ENCODE measurements around the gene PCDH9. TPM values are rescaled to one million over a fixed set of nuclear protein-coding genes. Genes with fewer than 3 reads are reported as not detected.

The PCDH9 gene
- total and polyA plus RNA-seq, 10 of the 15 experiments (the other 5 are each of a cell fraction or from before 2014, with no cell fraction given): 0.02 to 2.3 (median 0.05) TPM; not detected in 1

GRCh38 chr13:67226696-67227095 is 3.4 kb downstream of the PCDH9 start (continued):
- TF ChIP-seq CEBPZ (IDR thresholded peaks at IDR 0.05; ENCODE audit: low read depth, low read length) (no peak), ZNF622 (IDR thresholded peaks at IDR 0.05) (no peak), MYB (IDR thresholded peaks at IDR 0.05; ENCODE audit: borderline replicate concordance, low read depth, low read length) (no peak)

GRCh38 chr13:67225252-67226159 is 4.6 kb downstream of the PCDH9 start:
- FAIRE-seq: no peak

More at GRCh38 chr13:67225252-67226159, 4.6 kb downstream of the PCDH9 start:
- SMC1A ChIA-PET (ENCODE audit: uncharacterized antibody, unreplicated experiment): interaction anchor here (0.6 to 2.2 kb wide), 2 partner anchors 13 to 167 kb away, joined by 5 to 8 read pairs; no protein-coding TSS in a partner anchor
- Histone ChIP-seq H3K27me3 (replicated peaks in 1 of 2; ENCODE audit: control insufficient read depth in 2 of 2, insufficient read depth in 2 of 2, low read length in 1 of 2) (peaks cover 0 to 7% of the 10 kb centered on the region in 2 experiments; a peak in 2 of 4 replicates), H3K9me3 (replicated peaks; ENCODE audit: control insufficient read depth, insufficient read depth, low read length) (no peaks in the 10 kb centered on the region; the same call in 2 of the 3 replicates), H3K36me3 (ENCODE audit: control insufficient read depth in 2 of 2, insufficient read depth in 2 of 2, low read length in 1 of 2) (no peaks in the 10 kb centered on the region), H3K4me3 (no peak overlapping the region), H2AFZ (ENCODE audit: control insufficient read depth, low read depth, low read length) (no peak overlapping the region), H3K4me1 (ENCODE audit: control insufficient read depth, insufficient read depth, low read length) (no peaks in the 10 kb centered on the region; the same call in 1 of the 2 replicates), H3K27ac (ENCODE audit: control insufficient read depth, insufficient read depth) (no peak overlapping the region), H4K20me1 (ENCODE audit: control insufficient read depth, insufficient read depth) (no peaks in the 10 kb centered on the region), H3K79me2 (ENCODE audit: control insufficient read depth, insufficient read depth, low read length) (no peaks in the 10 kb centered on the region), H3K4me2 (ENCODE audit: control insufficient read depth, insufficient read depth) (no peak overlapping the region), H3K9ac (ENCODE audit: control insufficient read depth, insufficient read depth, low read length) (no peak overlapping the region)
- in situ Hi-C loops (cut with MboI): no loop called here
- TF ChIP-seq TCF7 (IDR thresholded peaks at IDR 0.05; ENCODE audit: borderline replicate concordance) (no peak), ZBED1 (IDR thresholded peaks at IDR 0.05; ENCODE audit: borderline replicate concordance) (no peak), RUNX3 (IDR thresholded peaks at IDR 0.05; ENCODE audit: low read length) (no peak), NFYA (IDR thresholded peaks at IDR 0.05; ENCODE audit: borderline replicate concordance, low read depth, low read length) (no peak), PAX5 (IDR thresholded peaks at IDR 0.05; ENCODE audit: borderline replicate concordance, low read depth, low read length) (no peak), CREB1 (IDR thresholded peaks at IDR 0.05; ENCODE audit: low read depth) (no peak), ZNF622 (IDR thresholded peaks at IDR 0.05) (no peak)
- DNase-seq (ENCODE audit: low read depth, low spot score) (no peak), ATAC-seq (no peak)
- intact Hi-C loops (cut with micrococcal nuclease; ENCODE audit: unreplicated experiment): no loop called here
- RAD21 ChIA-PET (ENCODE audit: unreplicated experiment): interaction anchor here (1.5 kb wide), 1 partner anchor 13 kb away, joined by 3 read pairs; no protein-coding TSS in a partner anchor
- CTCF ChIA-PET: interaction anchor here (0.6 to 4.2 kb wide), 6 partner anchors 9 to 1503 kb away, joined by 3 to 26 read pairs (median 3); no protein-coding TSS in a partner anchor
- POLR2A ChIA-PET: no interaction called here
- BruUV-seq (replicated peaks): no TSS peak
- WGBS (ENCODE audit: insufficient coverage, insufficient replicate concordance, low lambda C conversion rate, missing lambda C conversion rate): 44% methylated on average over 19 of the region's 20 CpGs
